H1 (cell line): ENCODE results near the gene GMEB2. TPM values are rescaled to one million over a fixed set of nuclear protein-coding genes. Genes with fewer than 3 reads are reported as not detected.

ENCODE experiments used
- CTCF ChIA-PET: fragments of 300-600 bp; sonication (Branson Sonifier 250); formaldehyde crosslinking; loops from one replicate; lab custom pipeline; 2021; ENCODE audit not compliant: partially characterized antibody; lab: Charles Lee
- POLR2A ChIA-PET: fragments of 300-600 bp; sonication (Branson Sonifier 250); formaldehyde crosslinking; loops from one replicate; lab custom pipeline; 2021; ENCODE audit warnings: inconsistent platforms; ENCODE audit not compliant: partially characterized antibody; lab: Charles Lee
- DNase-seq, 2 experiments: peaks; one replicate each; pipeline versions ENCODE4 v3.0.0 to v3.0.0-alpha.2; 2010 to 2022; ENCODE audit warnings: low spot score in 2 of 2, low read depth in 1 of 2, mixed read lengths in 1 of 2
- FAIRE-seq: peaks from 2 replicates; lab custom pipeline; 2011; peaks lifted over from hg19 to GRCh38; lab: Jason Lieb, UNC
- H2AFZ ChIP-seq: 2 replicates; pipeline ENCODE4 v1.8.1; 2012; ENCODE audit warnings: low read length, inconsistent platforms
- H2AK5ac ChIP-seq: 2 replicates; pipeline ENCODE4 v1.6.1; 2013; ENCODE audit warnings: low read depth, low read length
- H2BK120ac ChIP-seq: replicated peaks from 2 replicates; pipeline ENCODE3; 2013; ENCODE audit warnings: low read depth, low read length, inconsistent platforms
- H2BK12ac ChIP-seq: 2 replicates; pipeline ENCODE4 v1.6.1; 2013; ENCODE audit warnings: low read depth, low read length
- H2BK15ac ChIP-seq: 2 replicates; pipeline ENCODE4 v1.6.1; 2013; ENCODE audit warnings: low read length
- H2BK20ac ChIP-seq: 2 replicates; pipeline ENCODE4 v1.6.1; 2013; ENCODE audit warnings: low read length
- H2BK5ac ChIP-seq: 2 replicates; pipeline ENCODE4 v1.6.1; 2013; ENCODE audit warnings: low read depth, low read length
- H3K14ac ChIP-seq: 2 replicates; pipeline ENCODE4 v1.6.1; 2013; ENCODE audit warnings: inconsistent platforms; ENCODE audit not compliant: insufficient read length
- H3K18ac ChIP-seq: 2 replicates; pipeline ENCODE4 v1.6.1; 2013; ENCODE audit warnings: low read length; ENCODE audit errors: extremely low read depth
- H3K23ac ChIP-seq: 2 replicates; pipeline ENCODE4 v1.6.1; 2013; ENCODE audit warnings: inconsistent platforms; ENCODE audit not compliant: insufficient read length
- H3K23me2 ChIP-seq: 2 replicates; pipeline ENCODE4 v1.6.1; 2013; ENCODE audit warnings: low read depth, low read length
- H3K27ac ChIP-seq: 2 replicates; pipeline ENCODE4 v1.6.1; 2011; ENCODE audit warnings: low read depth, low read length, inconsistent platforms
- H3K27me3 ChIP-seq, 4 experiments: replicated peaks in 1 of 4; 1 replicate in 1 of 4; 2 replicates in 3 of 4; pipeline versions ENCODE4 v1.6.1 to v1.8.1; 2011 to 2013; ENCODE audit warnings: low read length in 3 of 4, mild to moderate bottlenecking in 3 of 4, inconsistent platforms in 2 of 4, mixed read lengths in 2 of 4, moderate library complexity in 1 of 4; ENCODE audit not compliant: control insufficient read depth in 3 of 4, insufficient read depth in 3 of 4; ENCODE audit errors: extremely low read depth in 1 of 4
- H3K36me3 ChIP-seq, 4 experiments: 2 replicates each; pipeline versions ENCODE4 v1.6.1 to v1.8.1; 2011 to 2013; ENCODE audit warnings: mild to moderate bottlenecking in 4 of 4, low read length in 3 of 4, moderate library complexity in 2 of 4, control low read depth in 1 of 4, inconsistent platforms in 1 of 4; ENCODE audit not compliant: insufficient read depth in 4 of 4, control insufficient read depth in 2 of 4
- H3K4ac ChIP-seq: replicated peaks from 2 replicates; pipeline ENCODE3; 2013; ENCODE audit warnings: low read length, low read depth, mixed read lengths, inconsistent platforms; ENCODE audit not compliant: insufficient read length
- H3K4me1 ChIP-seq, 4 experiments: replicated peaks in 1 of 4; 1 replicate in 1 of 4; 2 replicates in 3 of 4; pipeline versions ENCODE4 v1.6.1 to v1.8.1; 2011 to 2013; ENCODE audit warnings: low read length in 3 of 4, inconsistent platforms in 2 of 4, mixed read lengths in 1 of 4; ENCODE audit not compliant: insufficient read depth in 4 of 4, control insufficient read depth in 3 of 4
- H3K4me2 ChIP-seq, 2 experiments: 2 replicates each; pipeline versions ENCODE4 v1.6.1 to v1.8.1; 2011 to 2013; ENCODE audit warnings: low read depth in 2 of 2, low read length in 2 of 2, control low read depth in 1 of 2, inconsistent platforms in 1 of 2, mild to moderate bottlenecking in 1 of 2; ENCODE audit not compliant: insufficient read depth in 1 of 2
- H3K4me3 ChIP-seq, 4 experiments: fragments of 200-600, 300-600 bp in 1 of 4; sonication (generic), shearing (Covaris generic), sonication (Bioruptor Twin) in 1 of 4; 2 replicates each; pipeline versions ENCODE4 v1.5.1 to v1.8.1; 2011 to 2016; ENCODE audit warnings: low read length in 4 of 4, low read depth in 3 of 4, control low read depth in 2 of 4, inconsistent platforms in 2 of 4, mild to moderate bottlenecking in 2 of 4, mixed read lengths in 1 of 4, moderate library complexity in 1 of 4; ENCODE audit not compliant: insufficient read depth in 2 of 4; ENCODE audit errors: extremely low read depth in 1 of 4
- H3K56ac ChIP-seq: replicated peaks from 2 replicates; pipeline ENCODE3; 2013; ENCODE audit warnings: low read depth, mild to moderate bottlenecking, mixed read lengths, low read length, inconsistent platforms; ENCODE audit not compliant: insufficient read length
- H3K79me1 ChIP-seq: 2 replicates; pipeline ENCODE4 v1.6.1; 2013; ENCODE audit warnings: low read depth, low read length, control low read depth
- H3K79me2 ChIP-seq, 2 experiments: 2 replicates each; pipeline versions ENCODE4 v1.6.1 to v1.8.1; 2012 to 2013; ENCODE audit warnings: low read length in 2 of 2, mild to moderate bottlenecking in 2 of 2, inconsistent platforms in 1 of 2; ENCODE audit not compliant: insufficient read depth in 2 of 2, control insufficient read depth in 1 of 2
- H3K9ac ChIP-seq, 4 experiments: replicated peaks in 1 of 4; 1 replicate in 1 of 4; 2 replicates in 3 of 4; pipeline versions ENCODE4 v1.6.1 to v1.8.1; 2011 to 2013; ENCODE audit warnings: low read depth in 3 of 4, low read length in 3 of 4, control low read depth in 2 of 4, mild to moderate bottlenecking in 2 of 4, moderate library complexity in 2 of 4, inconsistent platforms in 1 of 4; ENCODE audit errors: extremely low read depth in 1 of 4
- H3K9me3 ChIP-seq, 2 experiments: 2 replicates each; pipeline versions ENCODE4 v1.6.1 to v1.8.1; 2012 to 2013; ENCODE audit warnings: mild to moderate bottlenecking in 2 of 2, moderate library complexity in 2 of 2, control low read depth in 1 of 2, inconsistent platforms in 1 of 2, low read depth in 1 of 2, low read length in 1 of 2, mixed read lengths in 1 of 2; ENCODE audit not compliant: insufficient read depth in 2 of 2
- H4K20me1 ChIP-seq, 2 experiments: replicated peaks in 1 of 2; 2 replicates each; pipeline versions ENCODE3 to v1.8.1; 2011 to 2013; ENCODE audit warnings: inconsistent platforms in 2 of 2, low read length in 2 of 2, mild to moderate bottlenecking in 1 of 2; ENCODE audit not compliant: insufficient read depth in 2 of 2, control insufficient read depth in 1 of 2
- H4K5ac ChIP-seq: 2 replicates; pipeline ENCODE4 v1.6.1; 2013; ENCODE audit warnings: low read length, low read depth, mixed read lengths, inconsistent platforms; ENCODE audit not compliant: insufficient read length
- H4K8ac ChIP-seq: 2 replicates; pipeline ENCODE4 v1.8.0; 2013; ENCODE audit warnings: mild to moderate bottlenecking, moderate library complexity, low read length, inconsistent platforms; ENCODE audit not compliant: insufficient read depth; ENCODE audit errors: extremely low read depth
- H4K91ac ChIP-seq: replicated peaks from 2 replicates; pipeline ENCODE3; 2013; ENCODE audit warnings: low read length, mixed read lengths, inconsistent platforms; ENCODE audit not compliant: insufficient read length
- ZNF274 ChIP-seq: IDR thresholded peaks from 2 replicates; pipeline ENCODE4 v1.7.0; 2012; ENCODE audit warnings: low read length, borderline replicate concordance; ENCODE audit errors: extremely low read depth
- WGBS, 2 experiments: shearing (Covaris generic) in 1 of 2; methylation state at CpG; one replicate each; pipeline versions ENCODE4 v1.1.6 to v1.1.7; 2013 to 2015; ENCODE audit warnings: low lambda C conversion rate in 2 of 2, mixed read lengths in 2 of 2, inconsistent platforms in 1 of 2, low coverage in 1 of 2, missing lambda C conversion rate in 1 of 2; ENCODE audit not compliant: insufficient replicate concordance in 2 of 2, insufficient coverage in 1 of 2, insufficient read length in 1 of 2; ENCODE audit errors: extremely low coverage in 1 of 2, missing lambda C conversion rate in 1 of 2; 5-methylcytosine and 5-hydroxymethylcytosine counted together
- polyA plus RNA-seq, 7 experiments: library from polyadenylated mRNA; depleted of rRNA in 3 of 7; stranded (reverse) in 5 of 7; unstranded in 2 of 7; fragments of >200 nt in 5 of 7; fragments of 200-250 nt in 2 of 7; gene quantifications; 1 replicate in 5 of 7; 2 replicates in 1 of 7; 4 replicates in 1 of 7; pipeline versions ENCODE4 v1.2.1 to v1.2.3, GENCODE V29; 2011 to 2013; ENCODE audit warnings: missing spikeins in 2 of 7, mixed read lengths in 2 of 7
- total RNA-seq: library from RNA; stranded (reverse); fragmentation: NEBNext Ultra II Directional; extraction: Animal tissue kit (Norgen Biotek cat#: 25700); gene quantifications from 2 replicates; pipeline ENCODE4 v1.2.1, GENCODE V29; 2021

The GMEB2 gene
- total and polyA plus RNA-seq, 2 of the 8 experiments (the other 6 are each of a cell fraction or from before 2014, with no cell fraction given) = 12.9 to 14.2 TPM

DNA sequence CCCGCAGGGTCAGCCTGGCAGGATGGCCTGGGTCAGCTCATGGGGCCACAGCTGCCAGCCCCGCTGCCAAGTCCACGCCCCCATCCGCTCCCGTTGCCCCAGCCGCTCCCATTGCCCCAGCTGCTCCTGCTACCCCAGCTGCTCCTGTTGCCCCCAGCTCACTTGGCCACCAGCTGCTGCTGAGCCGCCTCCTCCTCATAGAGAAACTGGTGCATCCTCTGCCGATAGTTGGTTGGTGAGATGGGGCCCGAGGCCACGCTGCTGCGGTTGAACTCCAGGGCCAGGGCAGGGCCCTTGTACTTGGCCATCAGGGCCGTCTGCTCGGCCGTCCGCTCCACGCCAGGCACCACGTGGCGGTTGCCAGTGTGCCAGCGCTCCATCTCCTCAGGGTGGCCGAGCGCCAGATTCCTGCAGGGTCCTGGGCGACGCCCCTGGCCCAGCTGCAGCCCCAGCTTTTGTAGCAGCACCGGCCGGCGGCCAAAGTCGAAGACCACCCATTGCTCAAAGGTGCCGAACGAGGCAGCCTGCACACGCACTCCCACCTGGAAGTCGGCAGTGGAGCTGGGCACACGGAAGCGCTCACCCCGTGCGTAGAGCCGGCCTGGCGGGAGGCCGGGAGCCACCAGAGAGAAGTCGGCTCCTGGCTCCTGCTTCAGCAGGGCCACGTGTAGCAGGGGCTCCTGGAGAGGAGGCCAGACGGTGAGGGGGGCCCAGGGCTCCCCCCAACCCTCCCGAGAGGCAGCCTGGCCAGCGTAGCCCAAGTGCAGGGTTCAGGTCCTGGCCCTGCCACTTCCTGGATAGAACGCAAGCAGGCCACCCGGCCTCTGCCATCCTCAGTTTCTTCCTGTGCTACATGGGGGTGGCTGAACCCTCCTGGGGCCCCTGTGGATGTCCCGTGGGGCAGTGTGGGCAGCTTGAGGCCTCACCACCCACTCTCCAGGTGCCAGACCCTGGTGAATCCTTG is 57.6 kb downstream of the GMEB2 start:
- Histone ChIP-seq H3K79me1 (no peaks in the 10 kb centered on the region), H3K23ac (no peak overlapping the region), H2AFZ (no peak overlapping the region), H3K9ac (no peak overlapping the region; a peak in 1 of 7 replicates), H4K20me1 (peaks cover 0 to 3% of the 10 kb centered on the region in 2 experiments), H3K36me3 (no peaks in the 10 kb centered on the region; a peak in 1 of 8 replicates), H2BK20ac (no peak overlapping the region), H3K23me2 (no peaks in the 10 kb centered on the region; the same call in 1 of the 2 replicates), H3K27me3 (no peaks in the 10 kb centered on the region; a peak in 1 of 7 replicates), H3K4me1 (peaks cover 0 to 4% (median 1%) of the 10 kb centered on the region in 4 experiments; a peak in 5 of 7 replicates), H2BK15ac (no peak overlapping the region), H4K8ac (peak overlapping the region; percentile 51; the same call in 1 of the 2 replicates), H2BK12ac (no peak overlapping the region), H3K4me2 (no peak overlapping the region), H3K9me3 (no peaks in the 10 kb centered on the region), H3K4ac (no peak overlapping the region)
- WGBS, 2 experiments = 90% methylated on average over 42 of the region's 46 CpGs; no CpG with 5 or more reads in 1 of the 2 experiments
- ChIA-PET CTCF (interaction anchor here (1.2 to 2.6 kb wide), 3 partner anchors 11 to 31 kb away, joined by 3 to 8 read pairs (median 4); no protein-coding TSS in a partner anchor), POLR2A (no interaction called here)
- no peak for DNase-seq
- no peak for FAIRE-seq
- TF ChIP-seq ZNF274 = no peak
- TF ChIP-seq, all 59 proteins: peak for 0
- H2BK5ac ChIP-seq = no peak overlapping the region
- no peak overlapping the region for H3K27ac ChIP-seq
- H3K79me2 ChIP-seq = no peaks in the 10 kb centered on the region
- H3K14ac ChIP-seq = no peak overlapping the region
- no peak overlapping the region for H4K5ac ChIP-seq
- H3K18ac ChIP-seq = no peak overlapping the region
- H4K91ac ChIP-seq = no peak overlapping the region
- H3K56ac ChIP-seq = no peak overlapping the region
- H2AK5ac ChIP-seq = no peak overlapping the region
- no peak overlapping the region for H3K4me3 ChIP-seq
- no peak overlapping the region for H2BK120ac ChIP-seq
